Endothelial cell (in vitro differentiated cells): Measurements from ENCODE around the gene HIVEP3. TPM values are rescaled to one million over a fixed set of nuclear protein-coding genes. Genes with fewer than 3 reads are reported as not detected.

Experiments
- DNase-seq: peaks from one replicate; pipeline ENCODE4 v3.0.0; 2021; ENCODE audit warnings: low spot score
- H3K27ac Mint-ChIP-seq: one replicate; pipeline ENCODE4 v1.8.0; 2021; ENCODE audit warnings: mixed read lengths, inconsistent platforms; ENCODE audit not compliant: unreplicated experiment
- H3K27me3 Mint-ChIP-seq: one replicate; pipeline ENCODE4 v1.8.0; 2021; ENCODE audit warnings: mild to moderate bottlenecking, moderate library complexity, mixed read lengths, inconsistent platforms; ENCODE audit not compliant: unreplicated experiment
- H3K36me3 Mint-ChIP-seq: one replicate; pipeline ENCODE4 v1.8.0; 2021; ENCODE audit warnings: mild to moderate bottlenecking, low read depth, mixed read lengths, inconsistent platforms; ENCODE audit not compliant: unreplicated experiment
- H3K4me1 Mint-ChIP-seq: one replicate; pipeline ENCODE4 v1.8.0; 2021; ENCODE audit warnings: mild to moderate bottlenecking, mixed read lengths, inconsistent platforms; ENCODE audit not compliant: unreplicated experiment
- H3K4me3 Mint-ChIP-seq: one replicate; pipeline ENCODE4 v1.8.0; 2021; ENCODE audit warnings: mild to moderate bottlenecking, mixed read lengths, inconsistent platforms; ENCODE audit not compliant: unreplicated experiment
- H3K9me3 Mint-ChIP-seq: one replicate; pipeline ENCODE4 v1.8.0; 2021; ENCODE audit warnings: mixed read lengths, inconsistent platforms; ENCODE audit not compliant: unreplicated experiment
- CTCF ChIP-seq: fragments of 200-600 bp; sonication (generic); IDR thresholded peaks from one replicate; pipeline ENCODE4 v1.5.0; 2021; ENCODE audit warnings: antibody characterized with exemption; ENCODE audit not compliant: unreplicated experiment
- total RNA-seq: library from RNA; stranded (reverse); fragmentation: NEBNext Ultra II Directional; extraction: Animal tissue kit (Norgen Biotek cat#: 25700); gene quantifications from one replicate; pipeline ENCODE4 v1.2.1, GENCODE V29; 2021; ENCODE audit not compliant: unreplicated experiment

The HIVEP3 gene
- total RNA-seq, 1 donor from 2014 or later: 8.9 TPM

GRCh38 chr1:41773842-41774241 is 144.9 kb downstream of the HIVEP3 start:
- DNase-seq: no peak
- Mint-ChIP-seq H3K9me3 (no peaks in the 10 kb centered on the region), H3K4me3 (no peak overlapping the region), H3K36me3 (no peaks in the 10 kb centered on the region), H3K27me3 (no peaks in the 10 kb centered on the region), H3K27ac (no peak overlapping the region), H3K4me1 (peaks cover 14% of the 10 kb centered on the region)
- no peak for TF ChIP-seq CTCF

- Mint-ChIP-seq H3K27me3 (peaks cover under 1% of the 10 kb centered on the region), H3K27ac (no peak overlapping the region), H3K4me3 (no peak overlapping the region), H3K36me3 (no peaks in the 10 kb centered on the region), H3K4me1 (peaks cover 20% of the 10 kb centered on the region), H3K9me3 (no peaks in the 10 kb centered on the region)
- no peak for DNase-seq
- TF ChIP-seq CTCF: no peak
Observed at GRCh38 chr1:41773144-41773591, 145.6 kb downstream of the HIVEP3 start.

GRCh38 chr1:41769068-41769467 is 149.7 kb downstream of the HIVEP3 start:
- no peak for TF ChIP-seq CTCF
- H3K36me3 Mint-ChIP-seq: no peaks in the 10 kb centered on the region
- H3K27ac Mint-ChIP-seq: no peak overlapping the region
- H3K4me1 Mint-ChIP-seq: peaks cover 26% of the 10 kb centered on the region
- no peaks in the 10 kb centered on the region for H3K9me3 Mint-ChIP-seq
- no peak overlapping the region for H3K4me3 Mint-ChIP-seq
- H3K27me3 Mint-ChIP-seq: peaks cover 8% of the 10 kb centered on the region
- no peak for DNase-seq

- peaks cover 10% of the 10 kb centered on the region for H3K27me3 Mint-ChIP-seq
- H3K4me3 Mint-ChIP-seq: no peak overlapping the region
- H3K9me3 Mint-ChIP-seq: no peaks in the 10 kb centered on the region
- no peak for TF ChIP-seq CTCF
- no peak for DNase-seq
- peaks cover 31% of the 10 kb centered on the region for H3K4me1 Mint-ChIP-seq
- no peaks in the 10 kb centered on the region for H3K36me3 Mint-ChIP-seq
- H3K27ac Mint-ChIP-seq: no peak overlapping the region
Observed at GRCh38 chr1:41768583-41768982, 150.1 kb downstream of the HIVEP3 start.

- peaks cover 10% of the 10 kb centered on the region for H3K27me3 Mint-ChIP-seq
- H3K36me3 Mint-ChIP-seq: no peaks in the 10 kb centered on the region
- H3K27ac Mint-ChIP-seq: no peak overlapping the region
- H3K4me3 Mint-ChIP-seq: no peak overlapping the region
- no peaks in the 10 kb centered on the region for H3K9me3 Mint-ChIP-seq
- DNase-seq: no peak
- no peak for TF ChIP-seq CTCF
- H3K4me1 Mint-ChIP-seq: peaks cover 32% of the 10 kb centered on the region
Observed at GRCh38 chr1:41767534-41768525, 150.9 kb downstream of the HIVEP3 start.
